ENCODE measurements around the gene SHANK1.

Gene SHANK1

DNA sequence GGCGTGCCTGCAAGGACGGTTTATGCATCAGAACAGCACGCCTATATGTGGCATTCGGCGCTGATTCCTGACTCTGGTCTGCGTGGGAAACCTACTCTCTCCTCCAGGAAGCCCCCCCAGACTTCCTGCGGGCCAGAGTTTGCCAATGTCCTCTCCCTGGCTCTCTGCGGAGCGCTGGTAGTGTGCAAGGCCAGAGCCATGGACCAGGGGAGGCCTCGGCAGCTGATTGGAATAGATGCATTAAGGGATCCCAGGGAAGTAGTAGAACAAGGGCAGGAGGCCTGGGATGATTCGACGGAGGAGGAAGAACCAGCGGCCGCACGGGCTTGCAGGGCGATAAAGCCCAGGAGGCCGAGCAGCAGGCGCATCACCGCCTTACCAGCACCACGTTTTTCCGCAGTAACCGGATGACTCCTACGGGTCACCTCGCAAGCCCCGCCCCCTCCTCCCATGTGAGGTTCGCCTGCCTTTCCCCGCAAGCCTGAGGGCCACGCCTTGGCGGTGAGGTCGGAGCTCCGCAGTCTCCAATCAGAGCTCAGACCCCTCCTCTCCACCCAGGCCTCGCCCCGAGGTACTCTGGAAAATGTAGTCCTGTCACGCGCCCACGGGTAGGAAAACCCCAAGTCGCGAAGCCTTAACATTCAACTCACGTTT is 8.6 kb upstream of the SHANK1 start:
- DNase-seq (ENCODE audit: low read depth in 2 of 2): peak; percentile 49 to 50

DNA sequence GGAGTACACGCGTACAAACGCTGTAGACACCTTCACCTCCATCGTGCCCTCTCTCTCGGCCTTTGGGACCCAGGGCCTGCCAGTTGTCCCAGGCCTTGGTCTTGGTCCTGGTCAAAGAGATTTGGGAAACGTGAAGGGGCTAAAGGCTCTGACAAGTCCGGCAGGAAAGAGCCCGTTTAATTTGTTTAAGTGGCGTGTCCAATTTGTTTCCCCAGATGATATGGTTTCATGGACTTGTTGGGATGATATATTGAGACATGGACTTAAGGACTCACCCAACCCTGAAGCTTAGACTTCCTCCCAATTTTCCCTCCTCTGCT is 6.3 kb upstream of the SHANK1 start:
- no peak for DNase-seq (ENCODE audit: low read depth in 2 of 2)

DNA sequence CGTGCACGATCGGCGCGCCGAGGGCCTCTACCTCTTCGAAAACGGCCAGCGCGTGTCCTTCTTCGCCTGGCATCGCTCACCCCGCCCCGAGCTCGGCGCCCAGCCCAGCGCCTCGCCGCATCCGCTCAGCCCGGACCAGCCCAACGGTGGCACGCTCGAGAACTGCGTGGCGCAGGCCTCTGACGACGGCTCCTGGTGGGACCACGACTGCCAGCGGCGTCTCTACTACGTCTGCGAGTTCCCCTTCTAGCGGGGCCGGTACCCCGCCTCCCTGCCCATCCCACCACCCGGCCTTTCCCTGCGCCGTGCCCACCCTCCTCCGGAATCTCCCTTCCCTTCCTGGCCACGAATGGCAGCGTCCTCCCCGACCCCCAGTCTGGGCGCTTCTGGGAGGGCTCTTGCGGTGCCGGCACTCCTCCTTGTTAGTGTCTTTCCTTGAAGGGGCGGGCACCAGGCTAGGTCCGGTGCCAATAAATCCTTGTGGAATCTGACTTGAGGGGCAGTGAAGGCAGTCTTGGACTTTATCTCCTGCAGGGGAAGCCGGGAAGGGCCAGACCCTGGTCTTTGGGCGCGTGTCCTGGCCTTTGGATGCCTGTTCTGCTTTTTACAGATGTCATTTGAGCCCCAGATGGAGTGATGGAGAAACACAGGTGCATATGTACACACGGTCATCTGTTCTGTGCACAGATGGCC is 5.8 kb upstream of the SHANK1 start:
- DNase-seq (ENCODE audit: low read depth in 2 of 2): no peak

DNA sequence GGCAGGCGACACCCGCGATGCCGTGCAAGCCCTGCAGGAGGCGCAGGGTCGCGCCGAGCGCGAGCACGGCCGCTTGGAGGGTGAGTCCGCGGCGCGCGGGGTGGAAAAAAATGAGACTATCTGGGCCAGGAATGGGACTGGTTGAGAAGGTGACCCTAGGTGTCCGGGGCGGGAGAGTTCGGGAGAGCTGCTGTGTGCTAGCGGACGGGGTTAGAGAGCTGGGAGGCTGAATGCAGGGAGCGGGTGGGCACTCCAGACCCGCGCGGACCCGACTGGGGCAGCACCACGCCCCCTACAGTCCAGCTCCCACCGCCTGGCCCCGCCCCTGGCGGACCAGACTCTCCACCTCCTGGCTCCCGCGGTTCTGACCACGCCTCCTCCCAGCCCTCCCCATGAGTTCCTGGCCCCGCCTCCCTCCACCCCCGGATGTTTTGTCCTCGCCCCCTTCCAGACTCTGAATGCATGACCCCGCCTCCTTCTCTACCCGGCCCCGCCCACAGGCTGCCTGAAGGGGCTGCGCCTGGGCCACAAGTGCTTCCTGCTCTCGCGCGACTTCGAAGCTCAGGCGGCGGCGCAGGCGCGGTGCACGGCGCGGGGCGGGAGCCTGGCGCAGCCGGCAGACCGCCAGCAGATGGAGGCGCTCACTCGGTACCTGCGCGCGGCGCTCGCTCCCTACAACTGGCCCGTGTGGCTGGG is 5.1 kb upstream of the SHANK1 start:
- DNase-seq (ENCODE audit: low read depth in 2 of 2): peak; percentile 98 to 99

DNA sequence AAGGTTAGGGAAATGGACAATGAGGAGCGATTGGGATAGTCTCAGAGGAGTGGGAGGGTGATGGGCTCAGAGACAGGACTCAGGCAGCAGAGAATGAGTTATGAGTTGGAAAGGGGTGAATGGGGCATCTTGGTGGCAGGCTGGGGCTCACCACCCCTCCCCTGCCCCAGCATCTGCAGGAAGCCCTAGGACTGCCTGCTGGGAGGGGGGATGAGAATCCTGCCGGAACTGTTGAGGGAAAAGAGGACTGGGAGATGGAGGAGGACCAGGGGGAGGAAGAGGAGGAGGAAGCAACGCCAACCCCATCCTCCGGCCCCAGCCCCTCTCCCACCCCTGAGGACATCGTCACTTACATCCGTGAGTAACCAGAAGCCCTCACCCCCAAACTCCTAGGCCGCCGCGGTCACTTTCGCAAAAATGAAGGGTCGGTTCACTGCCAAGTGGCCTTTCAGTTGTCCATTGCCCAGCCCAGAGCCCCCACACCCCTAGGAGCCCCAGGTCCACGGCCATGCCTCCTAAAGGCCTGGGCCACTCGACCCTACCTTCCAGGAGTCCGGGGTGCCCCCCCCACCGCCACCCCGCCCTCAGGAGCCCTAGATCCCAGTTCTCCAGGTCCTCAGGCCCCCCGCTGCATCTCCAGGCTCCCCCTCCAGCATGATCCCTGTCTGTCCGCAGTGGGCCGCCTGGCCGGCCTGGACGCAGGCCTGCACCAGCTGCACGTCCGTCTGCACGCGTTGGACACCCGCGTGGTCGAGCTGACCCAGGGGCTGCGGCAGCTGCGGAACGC is 4.3 kb upstream of the SHANK1 start:
- DNase-seq (ENCODE audit: low read depth in 2 of 2): no peak

DNA sequence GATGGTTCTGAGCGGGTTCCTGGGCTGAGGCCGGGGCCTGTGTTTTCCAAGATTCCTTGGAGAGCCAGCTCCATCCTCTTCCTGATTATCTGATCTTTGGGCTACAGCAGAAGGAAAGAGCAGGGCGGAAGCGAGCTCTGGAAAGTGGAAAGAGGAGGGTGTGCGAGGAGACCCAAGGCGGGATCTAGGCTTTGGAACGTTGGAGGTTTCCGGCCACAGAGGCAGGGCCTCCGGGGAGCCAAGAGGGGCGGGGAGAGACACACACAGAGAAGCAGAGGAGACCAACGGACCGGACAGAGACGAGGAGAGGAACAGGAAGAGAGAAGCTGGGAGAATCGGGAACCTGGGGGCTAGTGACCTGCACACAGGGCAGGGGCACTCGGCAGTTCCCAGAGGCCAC is 3.5 kb upstream of the SHANK1 start, which contains the start of gene CLEC11A:
CLEC11A (plus strand) TSS at position 296 of the 400 bp plus-strand sequence. CDS start 162 bp downstream, outside the sequence.
- peak; percentile 43 to 53 for DNase-seq (ENCODE audit: low read depth in 2 of 2)

DNA sequence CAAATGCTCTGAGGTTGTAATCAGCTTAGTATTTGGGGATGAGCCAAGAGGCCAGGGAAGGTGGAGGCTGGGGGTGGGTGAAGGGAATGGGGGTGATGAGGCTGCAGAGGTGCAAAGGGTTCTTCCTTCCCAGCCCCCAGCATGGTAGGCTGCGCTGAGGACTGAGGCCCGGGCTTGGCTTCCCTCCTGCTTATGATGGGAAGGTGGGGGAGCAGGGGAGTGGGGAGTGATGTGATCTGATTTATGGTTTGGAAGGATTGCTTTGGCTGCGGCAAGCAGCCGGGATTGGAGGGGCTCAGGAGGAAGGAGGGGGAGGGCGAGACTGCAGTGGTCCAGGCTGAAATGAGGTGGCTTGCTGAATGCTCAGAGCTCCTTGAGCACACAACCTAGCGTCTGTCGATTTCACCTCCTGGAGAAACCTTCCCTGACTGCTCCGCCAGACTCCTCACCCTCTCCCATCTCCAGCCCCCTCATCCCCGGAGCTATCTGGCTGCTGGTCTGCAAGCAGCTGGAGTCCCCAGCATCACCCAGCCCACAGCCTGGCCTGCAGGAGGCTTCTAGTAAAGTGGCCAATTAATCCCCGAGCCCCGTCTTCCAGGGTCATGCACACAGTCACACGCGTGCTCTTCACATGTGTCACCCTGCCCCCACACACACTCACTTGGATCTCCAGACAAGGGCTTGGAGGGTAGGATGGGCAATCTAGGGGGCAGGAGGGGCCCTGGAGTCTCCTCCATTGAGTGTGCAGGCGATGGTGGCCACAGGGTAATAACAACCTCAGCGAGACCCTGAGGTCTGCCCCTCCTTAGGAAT is 2.8 kb upstream of the SHANK1 start:
- no peak for DNase-seq (ENCODE audit: low read depth in 2 of 2)

DNA sequence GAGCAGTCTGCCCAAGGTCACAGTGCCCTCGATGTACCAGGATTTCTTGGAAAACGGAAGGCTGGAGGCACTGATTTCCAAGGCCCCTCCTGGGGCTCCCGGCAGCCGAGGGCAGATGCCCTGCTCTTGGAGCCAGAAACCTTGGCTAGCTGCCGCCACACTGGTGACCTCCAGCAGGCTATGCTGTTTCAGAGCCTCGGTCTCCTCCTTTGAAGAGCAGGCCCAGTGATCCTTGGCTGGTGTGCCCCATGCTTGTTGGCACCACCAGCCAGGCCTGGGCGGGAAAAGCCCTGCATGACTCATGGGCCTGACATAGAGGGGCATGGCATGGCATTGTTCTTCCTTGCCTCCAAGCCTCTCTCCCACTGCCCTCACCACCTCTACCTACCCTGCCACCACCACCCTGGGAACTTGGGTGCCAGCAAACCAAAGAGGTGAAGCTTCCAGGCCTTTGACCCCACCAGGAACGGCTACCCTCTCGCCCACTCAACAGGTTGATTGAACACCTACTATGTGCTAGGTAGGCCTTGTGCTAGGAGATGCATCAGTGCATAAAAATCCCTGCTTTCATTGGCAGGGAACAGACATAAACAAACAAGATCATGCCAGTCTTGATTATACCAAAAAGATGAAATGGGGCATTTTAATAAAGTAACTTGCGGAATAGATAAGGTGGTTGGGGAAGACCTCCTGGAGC is 2.0 kb upstream of the SHANK1 start:
- DNase-seq (ENCODE audit: low read depth in 2 of 2): no peak

DNA sequence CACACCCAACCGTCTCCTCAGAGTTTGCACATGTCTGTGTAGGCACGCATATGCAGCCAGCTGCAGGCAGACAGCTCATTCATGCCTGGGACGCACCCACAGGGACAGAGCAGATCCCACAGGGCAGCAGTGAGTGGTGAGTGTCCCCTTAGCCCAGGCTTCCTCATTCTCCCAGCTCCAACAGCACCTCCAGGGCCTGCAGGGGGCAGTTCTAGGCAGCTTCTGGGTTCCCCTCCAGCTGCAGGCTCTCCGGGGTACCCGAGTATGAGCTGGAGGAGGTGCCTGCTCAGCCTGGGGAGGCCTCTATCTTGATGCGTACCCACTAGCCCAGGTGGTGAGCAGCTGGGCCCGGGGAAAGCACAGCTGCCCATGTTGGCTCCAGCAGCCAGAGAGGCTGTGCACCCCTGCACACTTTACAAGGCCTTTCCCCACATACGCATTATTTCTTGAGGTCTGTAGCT is 1.3 kb upstream of the SHANK1 start:
- no peak for DNase-seq (ENCODE audit: low read depth in 2 of 2)

DNA sequence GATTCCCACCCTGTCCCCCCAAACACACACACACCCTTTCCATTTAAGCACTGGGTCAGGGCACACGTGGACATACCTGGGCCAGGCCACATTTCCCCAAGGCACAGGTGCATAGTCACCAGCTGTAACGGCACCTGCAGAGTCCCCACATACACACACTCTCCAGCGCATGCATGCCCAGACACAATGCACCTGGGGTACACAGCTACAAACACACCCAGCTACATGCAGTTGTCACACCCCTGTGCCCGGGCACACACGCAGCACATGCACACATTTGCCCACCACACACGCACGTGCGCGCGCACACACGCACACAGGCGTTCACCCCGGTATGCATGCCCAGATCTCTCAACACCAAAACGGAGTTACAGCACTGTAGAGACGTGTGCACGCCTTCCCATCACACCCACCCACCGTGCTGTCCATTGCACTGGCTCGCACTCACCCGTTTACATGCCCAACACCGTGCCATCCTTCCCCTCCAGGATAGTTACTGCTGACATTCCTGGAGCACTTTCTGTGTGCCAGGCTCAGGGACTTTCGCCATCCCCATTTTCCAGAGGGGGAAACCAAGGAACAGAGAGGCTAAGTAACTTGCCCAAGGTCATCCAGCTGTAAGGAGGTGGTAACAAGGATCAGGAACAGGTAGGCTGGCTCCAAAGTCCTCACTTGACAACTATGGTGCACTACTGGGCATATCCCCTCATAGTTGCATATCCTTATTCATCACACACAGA is 749 bp upstream of the SHANK1 start:
- DNase-seq (ENCODE audit: low read depth in 2 of 2): no peak

DNA sequence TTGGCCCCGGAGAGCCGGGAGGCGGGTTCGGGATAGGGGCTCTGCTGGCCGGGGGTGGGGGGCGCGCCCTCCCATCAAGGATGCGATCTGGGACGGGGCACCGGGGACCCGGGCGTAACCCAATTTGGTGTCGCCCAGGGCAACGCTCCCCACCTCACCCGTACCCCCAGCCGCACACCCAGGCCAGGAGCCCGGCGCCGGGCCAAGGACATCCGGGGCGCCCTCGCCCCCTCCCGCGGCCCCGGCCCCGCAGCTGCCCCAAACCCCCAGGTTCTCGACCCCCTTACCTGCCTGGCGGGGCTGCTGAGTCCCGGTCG is 525 bp downstream of the SHANK1 start:
- no peak for DNase-seq (ENCODE audit: low read depth in 2 of 2)

DNA sequence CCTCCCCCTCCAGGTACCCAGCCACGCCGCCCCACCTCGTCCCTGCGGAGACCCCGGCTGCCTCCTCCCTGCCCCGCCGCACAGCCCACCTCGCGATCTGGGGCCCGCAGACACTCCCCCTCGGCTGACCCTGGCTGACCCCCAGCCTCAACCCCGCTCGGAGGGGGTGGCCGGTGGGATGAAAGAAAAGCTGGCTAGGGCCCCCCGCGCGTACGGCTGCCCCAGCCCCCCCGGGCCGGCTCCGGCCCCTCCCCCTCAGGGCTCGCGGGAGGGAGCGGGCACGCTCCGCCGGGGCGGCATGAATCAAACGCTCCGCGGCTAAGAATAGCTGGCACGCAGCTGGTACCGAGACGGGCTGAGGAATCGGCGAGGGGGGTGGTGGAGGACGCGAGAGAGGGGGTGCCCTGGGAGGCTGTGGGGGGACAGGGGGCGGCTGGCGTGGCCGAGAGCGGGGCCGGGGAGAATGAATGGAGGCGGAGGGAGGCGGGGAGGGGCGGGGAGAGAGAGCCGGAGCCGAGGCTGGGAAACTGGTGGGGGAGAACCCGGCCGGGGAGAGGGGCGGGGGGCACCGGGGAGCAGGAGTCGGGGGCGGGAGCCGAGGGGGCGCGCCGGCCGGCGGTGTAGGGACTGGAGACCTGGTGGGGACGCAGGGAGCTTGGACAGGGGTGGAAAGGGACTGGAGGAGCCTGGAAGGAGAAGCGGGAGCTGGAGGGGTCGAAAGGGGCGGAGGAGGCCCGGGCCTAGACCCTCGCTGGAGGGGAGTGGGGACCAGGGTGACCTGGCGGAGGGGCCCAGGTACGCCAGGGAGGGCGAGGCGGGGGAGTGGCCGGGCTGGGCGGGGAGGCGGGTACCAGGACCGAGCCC is 1.1 kb downstream of the SHANK1 start:
- DNase-seq (ENCODE audit: low read depth in 2 of 2): no peak

DNA sequence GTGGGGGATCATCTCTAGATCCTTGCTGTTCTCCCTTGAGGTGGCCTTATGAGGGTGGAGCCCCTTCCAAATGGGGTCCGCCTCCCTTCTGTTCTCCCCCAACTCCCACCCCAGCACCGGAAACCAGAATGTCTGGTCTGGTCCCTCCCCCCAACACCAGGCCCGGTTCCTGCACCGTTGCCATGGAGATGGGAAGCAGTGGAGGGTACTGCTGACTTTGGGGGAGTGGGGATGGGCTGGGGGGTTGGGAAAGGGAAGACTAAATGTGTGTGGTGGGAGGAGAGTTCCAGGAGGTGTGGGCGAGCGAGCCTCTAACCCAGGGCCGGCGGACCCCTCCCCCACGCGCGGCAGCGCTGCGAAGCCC is 1.7 kb downstream of the SHANK1 start:
- DNase-seq (ENCODE audit: low read depth in 2 of 2): no peak

DNA sequence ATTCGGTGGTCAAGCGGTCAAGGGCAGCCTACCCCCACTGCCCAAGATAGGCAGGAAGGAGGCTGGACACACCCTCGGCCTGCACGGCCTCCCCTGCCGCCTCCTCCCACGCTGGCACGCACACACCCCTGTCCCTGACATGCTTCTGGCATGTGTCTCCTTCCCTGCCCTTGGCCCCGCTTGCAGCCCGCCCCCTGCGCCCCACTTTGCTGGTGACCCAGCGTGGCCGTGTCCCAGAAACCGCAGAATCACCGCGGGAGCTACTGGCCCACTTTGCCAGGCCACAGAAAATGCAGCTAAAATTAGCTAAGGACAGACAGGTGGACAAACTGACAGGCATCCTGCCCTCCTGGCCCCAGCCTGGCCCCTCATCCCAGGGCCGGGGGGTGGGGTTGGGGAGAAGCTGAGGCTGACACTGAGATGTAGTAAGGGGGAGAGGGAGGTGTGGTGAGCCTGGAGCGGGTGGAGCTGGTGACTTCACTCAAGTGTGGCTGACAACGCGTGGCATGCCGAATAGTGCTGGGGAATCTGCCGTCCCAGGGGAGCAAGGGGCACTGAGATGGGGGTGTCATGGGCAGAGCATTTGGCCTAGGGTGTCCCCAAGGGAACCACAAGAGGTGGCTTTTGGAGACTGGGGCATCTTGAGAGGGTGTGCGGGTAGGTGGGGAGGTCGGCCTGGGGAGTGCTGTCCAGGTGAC is 2.4 kb downstream of the SHANK1 start:
- no peak for DNase-seq (ENCODE audit: low read depth in 2 of 2)

DNA sequence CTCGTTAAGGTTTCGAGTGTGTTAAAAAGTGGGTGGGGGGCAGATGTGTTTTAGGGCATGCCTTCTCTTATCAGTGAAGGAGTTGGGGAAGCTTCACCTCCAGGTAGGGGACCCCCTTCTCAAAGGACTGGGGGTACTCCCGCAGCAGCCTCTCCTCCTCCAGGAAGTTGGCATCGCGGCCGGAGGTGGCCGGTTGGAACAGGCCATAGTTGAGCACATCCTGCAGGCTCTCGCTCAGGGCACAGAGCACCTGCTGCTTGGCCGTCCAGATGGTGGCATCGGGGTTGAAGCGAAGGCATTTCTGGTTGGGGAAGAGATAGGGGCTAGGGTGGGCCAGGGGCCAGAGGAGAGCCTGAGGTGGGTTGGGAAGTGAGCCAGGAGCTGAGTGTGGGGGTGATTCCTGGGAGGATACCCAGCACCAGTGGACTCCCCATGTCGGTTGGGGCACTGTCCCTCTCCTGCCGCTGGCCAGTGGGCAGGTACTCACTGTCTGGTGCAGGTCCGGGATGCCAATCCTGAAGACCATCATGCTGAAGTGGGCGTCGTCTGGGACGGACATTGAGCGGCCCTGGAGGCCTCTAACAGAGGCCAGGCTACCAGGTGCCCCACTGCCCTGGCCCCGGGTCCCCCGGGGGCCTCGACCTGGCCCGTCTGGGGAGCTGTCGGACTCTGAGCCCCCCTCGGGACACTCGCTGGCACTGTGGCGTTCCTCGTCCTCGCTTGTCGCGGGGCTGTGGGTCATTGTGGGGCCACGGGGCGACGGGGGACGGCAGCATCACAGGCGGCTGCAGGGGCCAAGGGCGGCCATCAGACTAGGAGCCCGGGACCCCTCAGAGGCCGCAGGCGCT is 3.2 kb downstream of the SHANK1 start:
- DNase-seq (ENCODE audit: low read depth in 2 of 2): no peak

DNA sequence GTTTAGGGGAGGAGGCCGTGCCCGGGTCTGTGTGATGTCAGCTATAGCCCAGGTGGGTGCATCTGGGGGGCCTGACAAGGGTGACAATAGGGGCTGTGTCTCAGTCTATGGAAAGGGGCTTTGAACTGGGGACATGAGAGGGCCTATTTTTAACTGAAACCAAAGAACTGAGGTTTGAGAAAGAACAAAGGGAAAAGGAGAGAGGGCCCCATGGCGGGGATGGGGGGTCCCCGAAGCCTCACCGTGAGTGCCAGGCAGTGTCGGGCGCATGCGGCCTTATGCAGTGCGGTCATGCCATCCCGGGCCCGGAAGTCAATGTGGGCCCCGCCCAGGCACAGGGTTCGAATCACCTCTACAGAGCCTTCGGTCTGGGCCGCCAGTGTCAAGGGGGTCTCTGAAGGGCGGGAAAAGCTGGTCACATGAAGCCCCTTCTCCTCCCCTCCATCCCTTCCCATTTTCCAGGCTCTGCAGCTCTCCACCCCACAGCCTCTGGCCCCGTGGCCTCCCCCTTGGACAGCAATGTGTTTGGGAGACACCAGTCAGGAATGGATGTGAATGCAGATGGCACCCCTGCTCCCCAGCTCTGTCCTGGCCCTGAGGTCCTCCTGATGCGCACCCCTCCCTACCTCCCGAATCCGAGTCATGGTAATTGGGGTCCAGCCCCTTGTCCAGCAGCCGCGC is 5.9 kb downstream of the SHANK1 start:
- DNase-seq (ENCODE audit: low read depth in 2 of 2): no peak

DNA sequence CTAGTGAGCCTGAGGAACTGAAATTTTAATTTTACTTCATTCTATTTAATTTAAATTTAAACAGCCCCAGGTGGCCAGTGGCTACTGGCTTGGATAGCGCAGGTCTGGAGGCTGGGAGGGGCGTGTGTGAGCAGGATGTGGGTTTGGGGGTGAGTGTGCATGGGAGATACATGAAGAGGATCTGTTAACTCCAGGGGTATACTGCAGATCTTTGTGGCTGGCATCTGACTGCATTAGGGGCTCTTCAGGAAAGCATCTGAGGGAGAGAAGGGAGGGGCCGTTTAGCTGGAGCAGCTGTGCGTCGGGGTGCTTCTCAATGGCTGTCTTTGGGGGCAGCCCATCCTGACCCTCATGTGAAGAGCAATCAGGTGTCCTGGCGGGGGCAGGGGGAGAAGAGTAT is 6.8 kb downstream of the SHANK1 start:
- no peak for DNase-seq (ENCODE audit: low read depth in 2 of 2)
